ENCODE results near the gene CDO1.

Gene CDO1

GRCh38 chr5:115788440-115788839 is 28.0 kb downstream of the CDO1 start:
- no peak for DNase-seq (ENCODE audit: low read depth, low spot score)

- no peak for DNase-seq (ENCODE audit: low read depth, low spot score)
Observed at GRCh38 chr5:115787426-115787825, 29.0 kb downstream of the CDO1 start.

GRCh38 chr5:115785381-115786065 is 30.9 kb downstream of the CDO1 start:
- no peak for DNase-seq (ENCODE audit: low read depth, low spot score)

GRCh38 chr5:115778417-115778816 is 38.0 kb downstream of the CDO1 start:
- DNase-seq (ENCODE audit: low read depth, low spot score), result peak; percentile 35

GRCh38 chr5:115776989-115777388 is 39.5 kb downstream of the CDO1 start:
- no peak for DNase-seq (ENCODE audit: low read depth, low spot score)

GRCh38 chr5:115775999-115776398 is 40.5 kb downstream of the CDO1 start:
- DNase-seq (ENCODE audit: low read depth, low spot score), result no peak

- no peak for DNase-seq (ENCODE audit: low read depth, low spot score)
Observed at GRCh38 chr5:115774684-115775083, 41.8 kb downstream of the CDO1 start.

GRCh38 chr5:115772731-115773475 is 43.6 kb downstream of the CDO1 start:
- DNase-seq (ENCODE audit: low read depth, low spot score), result no peak

GRCh38 chr5:115770466-115770865 is 46.0 kb downstream of the CDO1 start:
- DNase-seq (ENCODE audit: low read depth, low spot score), result no peak

GRCh38 chr5:115767424-115767823 is 49.0 kb downstream of the CDO1 start:
- no peak for DNase-seq (ENCODE audit: low read depth, low spot score)

- DNase-seq (ENCODE audit: low read depth, low spot score), result no peak
Observed at GRCh38 chr5:115766608-115767007, 49.9 kb downstream of the CDO1 start.

- DNase-seq (ENCODE audit: low read depth, low spot score), result peak; percentile 18
Observed at GRCh38 chr5:115758356-115758755, 58.1 kb downstream of the CDO1 start.

GRCh38 chr5:115755675-115756074 is 60.8 kb downstream of the CDO1 start:
- no peak for DNase-seq (ENCODE audit: low read depth, low spot score)
